ENCODE measurements around the gene C21orf58. TPM values are rescaled to one million over a fixed set of nuclear protein-coding genes. Genes with fewer than 3 reads are reported as not detected.

Gene C21orf58
- total RNA-seq, 4 donors from 2014 or later, result 0.44 to 1.6 (median 0.74) TPM

- Histone ChIP-seq H3K27me3 (no peaks in the 10 kb centered on the region), H3K4me3 (no peak overlapping the region), H3K27ac (no peak overlapping the region), H3K9me3 (no peaks in the 10 kb centered on the region), H3K36me3 (peaks cover 0 to 92% of the 10 kb centered on the region in 2 donors), H3K4me1 (no peaks in the 10 kb centered on the region)
- no peak for ATAC-seq
- in situ Hi-C loops (cut with MboI; ENCODE audit: low sequenced_read_pairs in 4 of 4), result no loop called here
- intact Hi-C loops (cut with DNase I; ENCODE audit: low total_unique reads), result no loop called here
- no peak for TF ChIP-seq CTCF (IDR thresholded peaks at IDR 0.05 in 4 of 5, conservative IDR thresholded peaks at IDR 0.05 in 1 of 5)
- DNase-seq, result no peak
Measured at GRCh38 chr21:46265736-46266525, 57.7 kb downstream of the C21orf58 start.

GRCh38 chr21:46264690-46265144 lies 59.0 kb downstream of the C21orf58 start:
- H3K27ac ChIP-seq, result no peak overlapping the region
- ATAC-seq, result no peak
- no peak for TF ChIP-seq POLR2A (IDR thresholded peaks at IDR 0.05)
- no peak for TF ChIP-seq CTCF (IDR thresholded peaks at IDR 0.05 in 4 of 5, conservative IDR thresholded peaks at IDR 0.05 in 1 of 5)
- in situ Hi-C loops (cut with MboI; ENCODE audit: low sequenced_read_pairs in 4 of 4) (no loop called here), intact Hi-C loops (cut with DNase I; ENCODE audit: low total_unique reads) (no loop called here)
- H3K4me1 ChIP-seq, result no peaks in the 10 kb centered on the region
- no peaks in the 10 kb centered on the region for H3K9me3 ChIP-seq
- peaks cover 0 to 92% of the 10 kb centered on the region in 2 donors for H3K36me3 ChIP-seq
- DNase-seq, result no peak
- H3K4me3 ChIP-seq, result no peak overlapping the region
- H3K27me3 ChIP-seq, result no peaks in the 10 kb centered on the region

- H3K27me3 ChIP-seq, result no peaks in the 10 kb centered on the region
- DNase-seq, result no peak
- no peak for ATAC-seq
- no peaks in the 10 kb centered on the region for H3K4me1 ChIP-seq
- no peaks in the 10 kb centered on the region for H3K9me3 ChIP-seq
- in situ Hi-C loops (cut with MboI; ENCODE audit: low sequenced_read_pairs in 4 of 4) (no loop called here), intact Hi-C loops (cut with DNase I; ENCODE audit: low total_unique reads) (no loop called here)
- H3K4me3 ChIP-seq, result no peak overlapping the region
- no peak overlapping the region for H3K27ac ChIP-seq
- TF ChIP-seq POLR2A (IDR thresholded peaks at IDR 0.05) (no peak), CTCF (IDR thresholded peaks at IDR 0.05 in 4 of 5, conservative IDR thresholded peaks at IDR 0.05 in 1 of 5) (no peak)
- peaks cover 3 to 92% of the 10 kb centered on the region in 2 donors for H3K36me3 ChIP-seq
Measured at GRCh38 chr21:46264046-46264689, 59.5 kb downstream of the C21orf58 start.

- no peak for DNase-seq
- ATAC-seq, result no peak
- TF ChIP-seq CTCF (IDR thresholded peaks at IDR 0.05 in 4 of 5, conservative IDR thresholded peaks at IDR 0.05 in 1 of 5) (no peak), POLR2A (IDR thresholded peaks at IDR 0.05) (no peak)
- Histone ChIP-seq H3K4me1 (peaks cover 8 to 9% of the 10 kb centered on the region in 2 donors), H3K36me3 (peaks cover 3 to 96% of the 10 kb centered on the region in 2 donors), H3K9me3 (no peaks in the 10 kb centered on the region), H3K4me3 (no peak overlapping the region), H3K27me3 (no peaks in the 10 kb centered on the region), H3K27ac (no peak overlapping the region)
- in situ Hi-C loops (cut with MboI; ENCODE audit: low sequenced_read_pairs in 4 of 4) (no loop called here), intact Hi-C loops (cut with DNase I; ENCODE audit: low total_unique reads) (no loop called here)
Measured at GRCh38 chr21:46256501-46256994, 67.1 kb downstream of the C21orf58 start.

Measured in gastrocnemius medialis (tissue), 4 donors.